Tibial artery (tissue), 4 donors: ENCODE measurements around the gene PNMA6E.

Source experiments
- DNase-seq, 2 donors: peaks; one replicate each; pipeline ENCODE4 v3.0.0-alpha.2; 2019
- H3K27ac ChIP-seq, 2 donors: fragments of 200-600 bp; sonication (generic) in 1 of 2; 1 replicate in 1 of 2; 2 replicates in 1 of 2; pipeline ENCODE4 v1.5.1; 2018 to 2019; ENCODE audit warnings: mild to moderate bottlenecking in 1 of 2
- H3K27me3 ChIP-seq, 2 donors: fragments of 200-600 bp; sonication (generic) in 1 of 2; one replicate each; pipeline versions ENCODE4 v1.5.1 to v1.6.0; 2016 to 2019
- H3K36me3 ChIP-seq, 3 donors: fragments of 200-600 bp; sonication (generic) in 2 of 3; one replicate each; pipeline ENCODE4 v1.5.1; 2016 to 2019; ENCODE audit warnings: mild to moderate bottlenecking in 2 of 3
- H3K4me1 ChIP-seq, 4 donors: fragments of 200-600 bp; sonication (generic) in 2 of 4; 1 replicate in 3 of 4; 2 replicates in 1 of 4; pipeline ENCODE4 v1.5.1; 2016 to 2019
- H3K4me3 ChIP-seq, 2 donors: fragments of 200-600 bp; sonication (generic) in 1 of 2; 1 replicate in 1 of 2; 2 replicates in 1 of 2; pipeline ENCODE4 v1.5.1; 2018 to 2019; ENCODE audit warnings: mild to moderate bottlenecking in 2 of 2
- H3K9me3 ChIP-seq, 3 donors: fragments of 200-600 bp; sonication (generic) in 1 of 3; one replicate each; pipeline ENCODE4 v1.5.1; 2016 to 2019
- CTCF ChIP-seq, 2 experiments: fragments of 200-600 bp in 1 of 2; fragments of 450-650 bp in 1 of 2; IDR thresholded peaks; one replicate each; pipeline ENCODE4 v1.5.1; 2017 to 2019; ENCODE audit warnings: antibody characterized with exemption in 2 of 2, mild to moderate bottlenecking in 1 of 2, moderate library complexity in 1 of 2
- intact Hi-C: fragments of 100-400 bp; cut with DNase I; formaldehyde crosslinking; loops from one replicate; pipeline ENCODE4 v1.15.0; 2023; ENCODE audit warnings: low total_unique reads

The PNMA6E gene

DNA sequence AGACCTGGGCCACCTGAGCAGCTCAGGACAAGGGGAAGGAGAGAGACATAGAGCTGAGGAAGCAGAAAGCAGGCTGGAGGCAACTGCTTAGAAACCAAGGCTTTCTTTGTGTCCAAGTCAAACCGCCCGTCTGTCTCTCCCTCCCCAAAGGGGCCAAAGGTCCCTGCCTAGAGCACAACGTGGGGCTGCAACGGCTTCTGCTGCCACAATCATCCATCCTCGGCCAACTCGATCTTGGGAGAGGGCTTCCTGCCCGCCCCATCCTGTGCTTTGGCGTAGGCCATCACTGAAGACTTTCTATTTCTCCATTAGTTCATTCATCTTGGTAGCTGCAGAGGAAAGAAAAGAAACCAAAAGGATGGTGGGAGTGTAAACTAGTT is 46.4 kb upstream of the PNMA6E start:
- H3K36me3 ChIP-seq, result peaks cover 0 to 32% (median 15%) of the 10 kb centered on the region in 3 donors
- no peaks in the 10 kb centered on the region for H3K9me3 ChIP-seq
- no peaks in the 10 kb centered on the region for H3K4me1 ChIP-seq
- DNase-seq, result no peak
- no peak overlapping the region for H3K27ac ChIP-seq
- no peaks in the 10 kb centered on the region for H3K27me3 ChIP-seq
- no peak for TF ChIP-seq CTCF (IDR thresholded peaks at IDR 0.05)
- intact Hi-C loops, result no loop called here
- no peak overlapping the region for H3K4me3 ChIP-seq

DNA sequence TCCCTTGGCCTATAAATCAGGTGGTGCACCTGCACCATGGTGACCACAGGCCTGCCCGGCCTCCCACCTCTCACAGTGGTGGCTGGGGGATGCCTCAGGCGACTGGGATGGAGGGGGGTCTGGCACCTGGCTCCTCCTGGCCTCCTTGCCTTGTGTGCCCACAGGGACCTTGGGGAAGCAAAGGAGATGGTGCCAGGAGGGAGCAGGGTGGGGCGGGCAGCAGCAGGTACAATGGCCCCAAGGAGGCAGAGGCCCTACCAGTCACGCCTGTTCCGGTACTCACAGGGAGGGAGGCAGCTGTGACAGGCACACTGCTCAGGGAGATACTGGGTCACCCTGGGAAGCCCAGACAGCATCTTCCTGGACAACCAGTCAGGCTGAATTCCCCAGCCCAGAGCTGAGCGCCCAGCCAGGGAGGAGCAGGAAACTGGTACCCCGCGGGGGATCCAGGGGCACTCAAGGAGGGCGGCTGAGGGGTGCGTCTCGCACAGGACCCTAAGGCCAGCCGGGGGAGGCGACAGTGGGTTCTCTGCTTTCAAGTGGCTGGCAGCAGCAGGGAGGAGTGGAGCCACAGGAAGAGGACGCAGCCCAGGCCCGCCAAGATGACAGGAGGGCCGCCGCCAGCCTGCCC is 45.9 kb upstream of the PNMA6E start:
- H3K36me3 ChIP-seq, result peaks cover 0 to 32% (median 15%) of the 10 kb centered on the region in 3 donors
- no peaks in the 10 kb centered on the region for H3K4me1 ChIP-seq
- no peak for DNase-seq
- no peak for TF ChIP-seq CTCF (IDR thresholded peaks at IDR 0.05)
- no peaks in the 10 kb centered on the region for H3K9me3 ChIP-seq
- no peak overlapping the region for H3K4me3 ChIP-seq
- no peaks in the 10 kb centered on the region for H3K27me3 ChIP-seq
- H3K27ac ChIP-seq, result no peak overlapping the region
- intact Hi-C loops, result no loop called here

GRCh38 chrX:153446636-153446936 is 45.4 kb upstream of the PNMA6E start:
- Histone ChIP-seq H3K4me1 (no peaks in the 10 kb centered on the region), H3K4me3 (no peak overlapping the region), H3K9me3 (no peaks in the 10 kb centered on the region), H3K27ac (no peak overlapping the region), H3K27me3 (no peaks in the 10 kb centered on the region), H3K36me3 (peaks cover 0 to 32% (median 15%) of the 10 kb centered on the region in 3 donors)
- DNase-seq, result no peak
- intact Hi-C loops, result no loop called here
- no peak for TF ChIP-seq CTCF (IDR thresholded peaks at IDR 0.05)

DNA sequence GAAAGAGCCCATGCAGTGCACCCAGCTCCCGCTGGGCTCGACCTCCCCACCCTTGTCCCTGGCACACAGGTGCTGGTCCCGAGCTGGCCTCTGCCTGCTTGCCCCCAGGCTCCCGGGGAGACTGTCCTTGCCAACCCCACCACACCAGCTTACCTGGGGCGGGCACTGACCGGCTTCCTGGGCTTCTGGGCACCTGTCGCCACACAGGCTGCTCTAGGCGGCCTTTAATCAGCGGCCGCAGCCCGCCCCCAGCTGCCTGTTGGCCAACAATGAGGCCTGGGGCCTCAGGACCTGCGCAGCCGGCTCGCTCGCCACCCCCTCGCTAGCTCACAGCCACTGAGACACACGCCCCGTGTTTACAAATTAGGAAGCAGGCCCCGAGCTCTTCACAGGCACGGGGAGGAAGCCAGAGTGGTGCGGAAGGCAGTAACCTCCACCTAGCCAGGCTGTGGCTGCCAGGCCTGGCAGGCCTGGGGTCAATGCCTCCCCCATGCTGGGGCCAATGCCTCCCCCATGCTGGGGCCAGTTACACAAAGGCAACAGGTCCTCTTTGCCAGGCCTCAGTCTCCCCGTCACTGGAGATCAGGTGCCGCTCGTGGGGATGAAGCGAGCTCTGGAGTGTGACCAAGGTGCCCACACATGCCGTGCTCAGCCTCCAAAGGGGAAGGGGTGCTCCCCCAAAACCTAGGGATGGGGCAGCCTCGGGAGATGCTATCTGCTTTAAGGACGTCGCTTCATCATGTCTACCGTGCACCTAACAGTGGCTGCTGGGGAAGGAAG is 44.9 kb upstream of the PNMA6E start, which contains the start of gene TREX2:
TSS of gene TREX2 (minus strand) at position 201 of the 780 bp plus-strand sequence. CDS start 626 bp downstream, outside the sequence.
- no peak for TF ChIP-seq CTCF (IDR thresholded peaks at IDR 0.05)
- no peaks in the 10 kb centered on the region for H3K4me1 ChIP-seq
- intact Hi-C loops, result no loop called here
- H3K4me3 ChIP-seq, result no peak within 1 kb of the TSS
- no peaks in the 10 kb centered on the region for H3K9me3 ChIP-seq
- H3K36me3 ChIP-seq, result peaks cover 0 to 27% (median 14%) of the 10 kb centered on the region in 3 donors
- H3K27me3 ChIP-seq, result no peaks in the 10 kb centered on the region
- DNase-seq, result no peak
- no peak within 1 kb of the TSS for H3K27ac ChIP-seq

- Histone ChIP-seq H3K4me1 (no peaks in the 10 kb centered on the region), H3K36me3 (peaks cover 0 to 19% (median 8%) of the 10 kb centered on the region in 3 donors), H3K4me3 (no peak overlapping the region), H3K9me3 (no peaks in the 10 kb centered on the region), H3K27me3 (no peaks in the 10 kb centered on the region), H3K27ac (no peak overlapping the region)
- DNase-seq, result no peak
- intact Hi-C loops, result no loop called here
- TF ChIP-seq CTCF (IDR thresholded peaks at IDR 0.05), result no peak
These were observed 44.1 kb upstream of the PNMA6E start for GRCh38 chrX:153445106-153445855.
